GM23338 (cell line): Measurements from ENCODE around the gene KPNA2. TPM values are rescaled to one million over a fixed set of nuclear protein-coding genes. Genes with fewer than 3 reads are reported as not detected.
"Not testable (repeated sequence)": the region's sequence is repeated elsewhere in the genome, so short reads cannot be mapped to it uniquely, and the experiment has no call there.

Source experiments
- ATAC-seq: fragments of 200-7000 bp; cut with Tn5 transposase; 3 replicates; pipeline ENCODE4 v1.9.1; 2020
- DNase-seq: peaks from one replicate; pipeline ENCODE4 v3.0.0-alpha.2; 2015; ENCODE audit warnings: low spot score
- H2AFZ ChIP-seq: fragments of 200-600 bp; sonication (generic); 2 replicates; pipeline ENCODE4 v1.8.0; 2016; ENCODE audit warnings: antibody characterized with exemption, mild to moderate bottlenecking, moderate library complexity
- H3F3A ChIP-seq: fragments of 200-600 bp; sonication (generic); replicated peaks from 2 replicates; pipeline ENCODE4 v1.8.0; 2017; ENCODE audit warnings: antibody characterized with exemption, mixed run types, low read depth
- H3K27ac ChIP-seq: fragments of 200-600 bp; sonication (generic); 2 replicates; pipeline ENCODE4 v1.6.1; 2016; ENCODE audit warnings: low read depth
- H3K27me3 ChIP-seq: fragments of 200-600 bp; sonication (generic); 2 replicates; pipeline ENCODE4 v1.8.0; 2016; ENCODE audit warnings: mild to moderate bottlenecking, mixed run types, moderate library complexity; ENCODE audit not compliant: insufficient read depth
- H3K36me3 ChIP-seq: fragments of 200-600 bp; sonication (generic); 2 replicates; pipeline ENCODE4 v1.8.0; 2016; ENCODE audit warnings: mild to moderate bottlenecking; ENCODE audit not compliant: insufficient read depth
- H3K4me1 ChIP-seq: fragments of 200-600 bp; sonication (generic); 2 replicates; pipeline ENCODE4 v1.8.0; 2016; ENCODE audit warnings: mild to moderate bottlenecking, moderate library complexity; ENCODE audit not compliant: insufficient read depth
- H3K4me2 ChIP-seq: fragments of 200-600 bp; sonication (generic); 2 replicates; pipeline ENCODE4 v1.7.1; 2017; ENCODE audit warnings: mixed run types
- H3K4me3 ChIP-seq: fragments of 200-600 bp; sonication (generic); 2 replicates; pipeline ENCODE4 v1.6.1; 2016; ENCODE audit warnings: mixed run types
- H3K79me2 ChIP-seq: fragments of 200-600 bp; sonication (generic); replicated peaks from 2 replicates; pipeline ENCODE4 v1.8.0; 2017; ENCODE audit warnings: mild to moderate bottlenecking; ENCODE audit not compliant: insufficient read depth
- H3K9me2 ChIP-seq: fragments of 200-600 bp; sonication (generic); 2 replicates; pipeline ENCODE4 v1.8.0; 2017; ENCODE audit not compliant: insufficient read depth
- H4K20me1 ChIP-seq: fragments of 200-600 bp; sonication (generic); replicated peaks from 2 replicates; pipeline ENCODE4 v1.8.0; 2017; ENCODE audit warnings: mild to moderate bottlenecking; ENCODE audit not compliant: insufficient read depth
- H3K27ac Mint-ChIP-seq: 2 replicates; pipeline ENCODE4 v1.8.0; 2020; ENCODE audit warnings: inconsistent platforms, mild to moderate bottlenecking, moderate library complexity, mixed read lengths
- H3K27me3 Mint-ChIP-seq: 3 replicates; pipeline ENCODE4 v1.8.0; 2022; ENCODE audit warnings: low read depth, mild to moderate bottlenecking, moderate library complexity, mixed read lengths, inconsistent platforms; ENCODE audit not compliant: insufficient read depth, poor library complexity
- H3K36me3 Mint-ChIP-seq: 3 replicates; pipeline ENCODE4 v1.8.0; 2021; ENCODE audit warnings: low read depth, mild to moderate bottlenecking, inconsistent platforms, moderate library complexity, mixed read lengths
- H3K4me1 Mint-ChIP-seq: 3 replicates; pipeline ENCODE4 v1.8.0; 2020; ENCODE audit warnings: mild to moderate bottlenecking, inconsistent platforms, mixed read lengths
- H3K4me3 Mint-ChIP-seq: 3 replicates; pipeline ENCODE4 v1.8.0; 2021; ENCODE audit warnings: moderate library complexity, mild to moderate bottlenecking, inconsistent platforms, mixed read lengths
- H3K9me3 Mint-ChIP-seq: 3 replicates; pipeline ENCODE4 v1.8.0; 2020; ENCODE audit warnings: moderate library complexity, mild to moderate bottlenecking, inconsistent platforms, mixed read lengths
- CREB1 ChIP-seq: fragments of 250-450 bp; sonication (Bioruptor Pico); IDR thresholded peaks from 2 replicates; pipeline ENCODE4 v1.5.0; 2020; ENCODE audit warnings: low read depth, mild to moderate bottlenecking, moderate library complexity
- EZH2 ChIP-seq: fragments of 200-600 bp; sonication (generic); IDR thresholded peaks from one replicate; pipeline ENCODE4 v1.8.0; 2017; ENCODE audit warnings: antibody characterized with exemption, mild to moderate bottlenecking, low read depth; ENCODE audit not compliant: unreplicated experiment
- EZH2phosphoT487 ChIP-seq: fragments of 200-600 bp; sonication (generic); IDR thresholded peaks from one replicate; pipeline ENCODE4 v1.8.1; 2018; ENCODE audit warnings: antibody characterized with exemption; ENCODE audit not compliant: unreplicated experiment
- JUNB ChIP-seq: IDR thresholded peaks from one replicate; pipeline ENCODE4 v1.6.1; 2016; ENCODE audit warnings: antibody characterized with exemption; ENCODE audit not compliant: unreplicated experiment
- NANOG ChIP-seq: IDR thresholded peaks from 2 replicates; pipeline ENCODE4 v1.6.1; 2016; ENCODE audit warnings: antibody characterized with exemption, borderline replicate concordance
- STAT1 ChIP-seq: IDR thresholded peaks from one replicate; pipeline ENCODE4 v1.6.1; 2016; ENCODE audit warnings: antibody characterized with exemption; ENCODE audit not compliant: unreplicated experiment
- polyA plus RNA-seq: library from polyadenylated mRNA; unstranded; fragments of >200 nt; fragmentation: Nextera tagmentation; extraction: Ambion mirVana; gene quantifications from 2 replicates; pipeline ENCODE4 v1.2.1, GENCODE V29; 2016
- total RNA-seq: library from RNA; depleted of rRNA; stranded (reverse); fragments of >200 nt; shearing (Covaris generic); gene quantifications from 2 replicates; pipeline ENCODE4 v1.2.3, GENCODE V29; 2014

The KPNA2 gene
- total and polyA plus RNA-seq, 2 experiments from 2014 or later = 375 to 442 TPM

DNA sequence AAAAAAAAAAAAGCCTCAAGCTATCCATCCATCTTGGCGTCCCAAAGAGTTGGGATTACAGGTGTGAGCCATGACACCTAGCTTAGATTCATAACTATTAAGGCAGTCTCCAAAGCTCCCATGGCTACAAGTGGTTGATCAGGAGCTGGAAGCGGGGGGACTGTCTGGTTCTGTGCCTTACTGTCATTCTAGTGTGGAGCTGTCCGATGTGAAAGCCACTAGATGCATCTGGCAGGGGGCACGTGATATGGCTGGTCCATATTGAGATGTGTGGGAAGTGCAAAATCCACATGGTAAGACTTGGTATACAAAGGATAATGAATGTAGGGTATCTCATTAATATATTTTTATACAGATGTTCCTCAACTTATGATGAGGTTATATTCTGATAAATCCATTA lies 38.7 kb downstream of the KPNA2 start:
- H3K36me3 ChIP-seq = no peaks in the 10 kb centered on the region
- H4K20me1 ChIP-seq = no peaks in the 10 kb centered on the region
- H3K4me3 ChIP-seq = no peak overlapping the region
- DNase-seq (no peak), ATAC-seq (no peak)
- H3K4me1 ChIP-seq = no peaks in the 10 kb centered on the region
- H3K9me2 ChIP-seq = no peaks in the 10 kb centered on the region
- Mint-ChIP-seq H3K4me3 (no peak overlapping the region), H3K27me3 (peaks cover 5% of the 10 kb centered on the region), H3K27ac (no peak overlapping the region), H3K9me3 (no peaks in the 10 kb centered on the region), H3K4me1 (no peaks in the 10 kb centered on the region), H3K36me3 (no peaks in the 10 kb centered on the region)
- H3K27ac ChIP-seq = no peak overlapping the region
- peaks cover 3% of the 10 kb centered on the region; the same call in 1 of the 2 replicates for H3F3A ChIP-seq
- H2AFZ ChIP-seq = no peak overlapping the region
- no peak for TF ChIP-seq NANOG
- no peak for TF ChIP-seq CREB1
- no peak for TF ChIP-seq STAT1
- no peak for TF ChIP-seq EZH2phosphoT487
- no peak for TF ChIP-seq EZH2
- no peak for TF ChIP-seq JUNB
- H3K4me2 ChIP-seq = no peak overlapping the region
- no peaks in the 10 kb centered on the region for H3K27me3 ChIP-seq
- no peaks in the 10 kb centered on the region for H3K79me2 ChIP-seq

DNA sequence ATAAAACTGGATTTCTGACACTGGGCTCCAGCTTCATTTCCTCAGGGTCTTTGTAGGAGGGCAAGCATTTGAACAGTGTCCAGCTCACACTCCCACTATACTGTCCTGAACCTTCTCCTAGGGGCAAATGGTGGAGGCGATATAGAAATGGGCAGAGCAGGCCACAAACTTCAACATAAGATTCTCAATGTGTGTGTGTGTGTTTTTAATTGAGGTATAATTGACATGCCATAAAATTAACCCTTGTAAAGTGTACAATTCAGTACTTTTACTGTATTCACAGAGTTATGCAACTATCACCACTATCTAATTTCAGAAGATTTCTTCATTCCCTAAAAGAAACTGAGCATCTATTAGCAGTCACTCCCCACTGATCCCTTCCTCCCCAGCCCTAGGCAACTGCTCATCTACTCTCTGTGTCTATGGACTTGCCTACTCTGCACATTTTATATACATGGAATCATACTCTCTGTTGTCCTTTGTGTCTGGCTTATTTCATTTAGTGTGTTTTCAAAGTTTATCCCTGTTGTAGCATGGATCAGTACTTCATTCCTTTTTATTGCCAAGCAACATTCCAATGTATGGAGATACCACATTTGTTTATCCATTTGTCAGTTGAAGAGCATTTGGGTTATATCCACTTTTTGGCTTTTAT lies 40.5 kb downstream of the KPNA2 start:
- not testable (repeated sequence) for ATAC-seq, H3K27ac Mint-ChIP-seq, H3K27me3 ChIP-seq, H3K36me3 Mint-ChIP-seq, H3K4me3 Mint-ChIP-seq, H3F3A ChIP-seq, H3K4me3 ChIP-seq, DNase-seq, H3K9me3 Mint-ChIP-seq, H3K36me3 ChIP-seq, H4K20me1 ChIP-seq, H3K9me2 ChIP-seq, H3K27me3 Mint-ChIP-seq, H3K27ac ChIP-seq, H2AFZ ChIP-seq, H3K79me2 ChIP-seq, H3K4me1 ChIP-seq, H3K4me1 Mint-ChIP-seq, H3K4me2 ChIP-seq

DNA sequence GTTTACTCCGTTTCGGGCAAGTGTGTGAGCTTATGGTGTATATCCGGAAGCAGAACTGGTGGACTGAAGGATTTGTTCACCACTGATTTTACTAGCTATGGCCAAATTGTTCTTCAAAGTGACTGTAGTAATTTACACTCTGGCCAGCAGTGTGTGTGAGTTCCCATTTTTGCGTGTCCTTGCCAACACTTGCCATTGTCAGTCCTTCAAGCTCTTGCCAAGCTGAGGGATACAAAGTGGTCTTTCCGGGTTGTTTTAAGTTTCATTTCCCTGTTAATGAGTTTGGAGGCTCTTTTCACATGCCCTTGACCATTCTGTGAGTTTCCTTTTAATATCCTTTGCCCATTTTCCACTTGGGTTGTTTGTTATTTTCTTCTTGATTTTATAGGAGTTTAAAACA lies 42.0 kb downstream of the KPNA2 start:
- H3K27me3 Mint-ChIP-seq, H3K4me3 ChIP-seq, H3K36me3 Mint-ChIP-seq, DNase-seq, H3K36me3 ChIP-seq, H3K9me3 Mint-ChIP-seq, H3K27ac Mint-ChIP-seq, H3K4me3 Mint-ChIP-seq, H3K79me2 ChIP-seq, H3K27ac ChIP-seq, ATAC-seq, H3K4me2 ChIP-seq, H4K20me1 ChIP-seq, H3K4me1 Mint-ChIP-seq, H3K27me3 ChIP-seq, H3K4me1 ChIP-seq, H3F3A ChIP-seq, H3K9me2 ChIP-seq: not testable (repeated sequence)
- peak overlapping the region; percentile 28; the same call in 1 of the 2 replicates for H2AFZ ChIP-seq
